ENCODE results near the gene FANCI. TPM values are rescaled to one million over a fixed set of nuclear protein-coding genes. Genes with fewer than 3 reads are reported as not detected.

Gene FANCI
- total RNA-seq, 6 donors from 2014 or later = 5.0 to 10.9 (median 6.6) TPM

DNA sequence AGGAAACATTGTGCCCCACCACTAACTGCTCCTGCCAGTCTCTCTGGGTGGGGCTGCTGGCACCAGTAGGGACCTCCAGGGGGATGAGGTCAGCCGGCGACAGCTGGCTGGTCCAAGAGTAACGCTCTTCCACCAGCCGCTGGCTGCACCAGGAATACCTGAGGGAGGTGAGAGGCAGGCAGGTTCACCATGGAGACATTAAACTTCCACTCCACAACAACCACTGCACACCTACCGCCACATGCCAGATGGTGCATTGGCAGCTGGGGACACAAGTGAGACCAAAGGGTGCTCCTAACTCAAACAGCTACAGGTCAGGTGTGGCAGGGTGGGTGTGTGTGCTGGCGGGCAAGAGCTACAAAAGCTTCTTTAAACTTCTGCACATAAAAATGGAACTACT lies 86.3 kb downstream of the FANCI start:
- DNase-seq (no peak), ATAC-seq (ENCODE audit: low FRiP score in 2 of 2) (no peak)
- Histone ChIP-seq H3K27ac (no peak overlapping the region), H3K9me3 (no peaks in the 10 kb centered on the region), H3K27me3 (no peaks in the 10 kb centered on the region), H3K4me3 (no peak overlapping the region), H3K36me3 (peaks cover 50 to 84% (median 78%) of the 10 kb centered on the region in 4 donors), H3K4me1 (peaks cover 33 to 51% (median 40%) of the 10 kb centered on the region in 4 donors)
- WGBS, 2 donors = 92 to 100% methylated on average over 2 to 6 of the region's 6 CpGs
- TF ChIP-seq POLR2AphosphoS5 (IDR thresholded peaks at IDR 0.05) = no peak
- TF ChIP-seq EP300 (IDR thresholded peaks at IDR 0.05) = no peak
- TF ChIP-seq, protein P1, sequence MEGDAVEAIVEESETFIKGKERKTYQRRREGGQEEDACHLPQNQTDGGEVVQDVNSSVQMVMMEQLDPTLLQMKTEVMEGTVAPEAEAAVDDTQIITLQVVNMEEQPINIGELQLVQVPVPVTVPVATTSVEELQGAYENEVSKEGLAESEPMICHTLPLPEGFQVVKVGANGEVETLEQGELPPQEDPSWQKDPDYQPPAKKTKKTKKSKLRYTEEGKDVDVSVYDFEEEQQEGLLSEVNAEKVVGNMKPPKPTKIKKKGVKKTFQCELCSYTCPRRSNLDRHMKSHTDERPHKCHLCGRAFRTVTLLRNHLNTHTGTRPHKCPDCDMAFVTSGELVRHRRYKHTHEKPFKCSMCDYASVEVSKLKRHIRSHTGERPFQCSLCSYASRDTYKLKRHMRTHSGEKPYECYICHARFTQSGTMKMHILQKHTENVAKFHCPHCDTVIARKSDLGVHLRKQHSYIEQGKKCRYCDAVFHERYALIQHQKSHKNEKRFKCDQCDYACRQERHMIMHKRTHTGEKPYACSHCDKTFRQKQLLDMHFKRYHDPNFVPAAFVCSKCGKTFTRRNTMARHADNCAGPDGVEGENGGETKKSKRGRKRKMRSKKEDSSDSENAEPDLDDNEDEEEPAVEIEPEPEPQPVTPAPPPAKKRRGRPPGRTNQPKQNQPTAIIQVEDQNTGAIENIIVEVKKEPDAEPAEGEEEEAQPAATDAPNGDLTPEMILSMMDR (IDR thresholded peaks at IDR 0.05) = no peak
- no peak for TF ChIP-seq POLR2A (IDR thresholded peaks at IDR 0.05)

DNA sequence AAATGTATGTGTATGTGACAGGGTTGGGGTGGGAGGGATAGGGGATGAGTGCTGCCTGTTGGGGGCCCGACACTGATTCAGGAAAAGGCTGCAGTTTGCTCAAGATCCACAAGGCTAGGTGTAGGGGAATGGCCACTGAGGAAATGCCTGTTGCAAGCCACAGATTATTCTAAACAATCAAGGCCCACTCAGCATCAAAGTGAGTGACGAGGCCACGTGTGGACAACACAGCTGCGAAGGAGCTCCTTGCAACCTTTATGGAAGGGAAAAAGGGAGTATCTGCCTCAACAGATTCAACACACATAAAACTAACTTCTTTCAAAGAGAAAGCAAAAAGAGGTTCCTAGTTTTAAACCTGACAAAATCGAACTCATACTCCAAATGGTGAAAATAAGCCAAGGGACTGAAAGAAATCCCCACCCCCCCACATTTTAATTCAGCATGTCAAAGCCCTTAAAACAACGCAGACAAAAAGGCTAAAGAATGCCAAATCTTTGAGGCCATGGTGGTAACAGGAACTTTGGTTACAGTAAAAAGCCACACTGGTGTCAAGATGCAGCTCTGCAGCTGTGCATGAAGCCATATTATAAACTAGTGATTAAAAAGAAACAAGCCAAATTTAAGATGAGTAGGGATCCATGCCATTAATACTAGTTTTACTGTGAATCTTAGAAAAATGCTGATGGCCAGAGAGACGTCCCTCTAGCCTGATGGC lies 87.3 kb downstream of the FANCI start:
- 78 to 81% methylated on average over 7 of the region's 7 CpGs for WGBS, 2 donors
- ATAC-seq (ENCODE audit: low FRiP score in 2 of 2) = no peak
- H3K4me3 ChIP-seq = no peak overlapping the region
- TF ChIP-seq POLR2AphosphoS5 (IDR thresholded peaks at IDR 0.05) (no peak), POLR2A (IDR thresholded peaks at IDR 0.05) (no peak), EP300 (IDR thresholded peaks at IDR 0.05) (no peak)
- TF ChIP-seq, protein P1 (IDR thresholded peaks at IDR 0.05) = no peak
- no peaks in the 10 kb centered on the region for H3K27me3 ChIP-seq
- H3K27ac ChIP-seq = no peak overlapping the region
- peaks cover 41 to 75% (median 69%) of the 10 kb centered on the region in 4 donors for H3K36me3 ChIP-seq
- H3K9me3 ChIP-seq = no peaks in the 10 kb centered on the region
- DNase-seq = no peak
- H3K4me1 ChIP-seq = peaks cover 38 to 59% (median 44%) of the 10 kb centered on the region in 4 donors

DNA sequence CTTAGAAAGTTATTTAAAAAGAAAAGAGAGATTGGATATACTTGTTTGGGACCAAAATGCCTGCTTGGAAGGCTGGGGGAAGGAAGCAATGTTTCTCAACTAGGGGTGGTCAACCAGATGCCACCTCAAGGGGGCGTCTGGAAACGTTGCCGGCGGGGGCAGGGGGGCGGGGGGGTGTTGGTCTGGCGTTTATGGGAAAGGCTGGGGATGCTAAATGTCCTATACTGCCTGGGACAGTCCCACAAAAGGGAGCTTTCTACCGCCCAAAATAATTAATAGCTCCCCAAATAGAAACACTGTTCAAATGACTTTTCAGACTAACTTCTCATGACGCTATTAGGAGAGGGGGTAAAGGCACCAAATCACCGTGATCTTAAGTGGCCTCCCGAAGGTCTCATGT lies 88.7 kb downstream of the FANCI start:
- peak overlapping the region in 1 of 4 donors; percentile 70 for H3K4me3 ChIP-seq
- ATAC-seq (ENCODE audit: low FRiP score in 2 of 2) (no peak), DNase-seq (no peak)
- H3K9me3 ChIP-seq = no peaks in the 10 kb centered on the region
- no peaks in the 10 kb centered on the region for H3K27me3 ChIP-seq
- peaks cover 30 to 61% (median 55%) of the 10 kb centered on the region in 4 donors for H3K36me3 ChIP-seq
- WGBS, 2 donors = 24 to 25% methylated on average over 9 to 10 of the region's 10 CpGs
- H3K4me1 ChIP-seq = peaks cover 38 to 59% (median 44%) of the 10 kb centered on the region in 4 donors
- TF ChIP-seq POLR2A (IDR thresholded peaks at IDR 0.05) = no peak
- TF ChIP-seq EP300 (IDR thresholded peaks at IDR 0.05) = no peak
- no peak for TF ChIP-seq POLR2AphosphoS5 (IDR thresholded peaks at IDR 0.05)
- TF ChIP-seq, protein P1 (IDR thresholded peaks at IDR 0.05) = no peak
- H3K27ac ChIP-seq = no peak overlapping the region

DNA sequence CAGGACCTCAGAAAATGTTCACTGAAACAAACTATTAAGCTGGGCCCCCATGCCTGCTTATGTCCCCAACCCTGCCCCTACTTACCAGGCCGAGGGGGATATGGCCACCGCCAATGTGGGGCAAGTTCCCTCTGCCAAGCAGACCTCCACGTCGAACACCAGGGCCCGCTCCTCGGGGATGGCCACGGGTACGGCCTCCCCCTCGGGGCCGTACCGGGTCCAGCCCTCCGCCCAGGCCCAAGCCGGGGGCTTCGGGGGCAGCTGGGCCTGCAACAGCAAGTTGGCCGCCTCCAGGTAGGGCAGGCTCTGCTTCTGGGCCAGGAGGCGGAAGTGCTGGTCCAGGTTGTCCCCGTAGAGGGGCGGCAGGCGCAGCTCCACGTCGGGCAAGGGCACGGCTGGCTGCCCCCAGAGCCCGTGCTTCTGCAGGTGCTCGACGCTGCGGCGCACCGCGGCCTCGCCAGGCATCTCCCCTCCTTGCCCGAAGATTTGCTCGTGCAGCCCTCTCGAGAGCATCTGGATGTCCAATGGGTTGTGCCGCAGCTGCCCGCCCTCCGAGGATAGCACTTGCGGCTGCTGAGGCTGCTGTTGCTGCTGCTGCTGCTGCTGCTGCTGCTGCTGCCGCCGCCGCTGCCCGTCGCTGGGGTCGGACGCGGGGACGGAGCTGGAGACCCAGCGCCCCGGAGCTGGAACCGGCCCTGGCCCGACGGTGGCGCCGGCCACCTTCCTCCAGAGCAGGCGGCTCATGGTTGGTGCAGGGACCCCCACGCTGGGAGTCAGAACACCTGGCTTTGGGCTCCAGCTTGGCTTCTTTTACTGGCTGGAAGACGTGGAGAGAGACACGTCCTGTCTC lies 89.5 kb downstream of the FANCI start:
- Histone ChIP-seq H3K36me3 (peaks cover 30 to 53% (median 48%) of the 10 kb centered on the region in 4 donors), H3K4me1 (peaks cover 38 to 59% (median 44%) of the 10 kb centered on the region in 4 donors), H3K9me3 (no peaks in the 10 kb centered on the region), H3K27ac (peak overlapping the region in 2 of 4 donors; percentile 94 to 97), H3K27me3 (no peaks in the 10 kb centered on the region), H3K4me3 (peak overlapping the region in 3 of 4 donors; percentile 67 to 92 (median 70))
- no peak for ATAC-seq (ENCODE audit: low FRiP score in 2 of 2)
- peak in 1 of 2 donors; percentile 87 for DNase-seq
- 90 to 91% methylated on average over 26 to 50 of the region's 57 CpGs for WGBS, 2 donors
- no peak for TF ChIP-seq EP300 (IDR thresholded peaks at IDR 0.05)
- no peak for TF ChIP-seq POLR2AphosphoS5 (IDR thresholded peaks at IDR 0.05)
- no peak for TF ChIP-seq POLR2A (IDR thresholded peaks at IDR 0.05)
- TF ChIP-seq, protein P1 (IDR thresholded peaks at IDR 0.05) = no peak
